CD4-positive, alpha-beta T cell (primary cell): Measurements from ENCODE around the gene TSHZ2. TPM values are rescaled to one million over a fixed set of nuclear protein-coding genes. Genes with fewer than 3 reads are reported as not detected.

Experiments
- ATAC-seq: fragments of 200-7000 bp; cut with Tn5 transposase; one replicate; pipeline ENCODE4 v1.10.0; 2022; ENCODE audit warnings: mild to moderate bottlenecking; ENCODE audit not compliant: poor library complexity
- CTCF ChIA-PET: fragments of 350-600 bp; sonication (Branson Sonifier 250); formaldehyde crosslinking; loops from one replicate; lab custom pipeline; 2021; ENCODE audit warnings: antibody characterized with exemption, inconsistent platforms; lab: Charles Lee
- POLR2A ChIA-PET: fragments of 350-600 bp; sonication (Branson Sonifier 250); formaldehyde crosslinking; loops from one replicate; lab custom pipeline; 2021; ENCODE audit warnings: antibody characterized with exemption, inconsistent platforms; lab: Charles Lee
- DNase-seq, 14 experiments: peaks; one replicate each; pipeline ENCODE4 v3.0.0-alpha.2; 2013 to 2020; ENCODE audit warnings: mixed read lengths in 2 of 14
- H3K27ac ChIP-seq, 2 donors: one replicate each; pipeline versions ENCODE4 v1.5.1 to v1.7.0; 2013; ENCODE audit warnings: low read length in 2 of 2, low read depth in 1 of 2, mild to moderate bottlenecking in 1 of 2
- H3K27me3 ChIP-seq, 2 experiments: 1 replicate in 1 of 2; 2 replicates in 1 of 2; pipeline versions ENCODE4 v1.6.1 to v1.7.0; 2013; ENCODE audit warnings: low read length in 2 of 2, control low read depth in 1 of 2, mild to moderate bottlenecking in 1 of 2, moderate library complexity in 1 of 2; ENCODE audit not compliant: insufficient read depth in 2 of 2, control insufficient read depth in 1 of 2
- H3K36me3 ChIP-seq: one replicate; pipeline ENCODE4 v1.6.1; 2013; ENCODE audit warnings: low read length, control low read depth; ENCODE audit not compliant: insufficient read depth
- H3K4me1 ChIP-seq: one replicate; pipeline ENCODE4 v1.6.1; 2013; ENCODE audit warnings: low read length, control low read depth; ENCODE audit not compliant: insufficient read depth
- H3K4me3 ChIP-seq: one replicate; pipeline ENCODE4 v1.5.1; 2013; ENCODE audit warnings: mild to moderate bottlenecking, low read length, moderate library complexity
- H3K9me3 ChIP-seq, 2 experiments: 1 replicate in 1 of 2; 2 replicates in 1 of 2; pipeline versions ENCODE4 v1.6.1 to v1.7.0; 2013; ENCODE audit warnings: low read length in 2 of 2, mild to moderate bottlenecking in 2 of 2, control low read depth in 1 of 2, moderate library complexity in 1 of 2; ENCODE audit not compliant: control insufficient read depth in 1 of 2, insufficient read depth in 1 of 2
- H3K27ac Mint-ChIP-seq: one replicate; pipeline ENCODE4 v1.8.0; 2020; ENCODE audit warnings: mixed read lengths
- H3K27me3 Mint-ChIP-seq: one replicate; pipeline ENCODE4 v1.8.0; 2021; ENCODE audit warnings: mixed read lengths
- H3K36me3 Mint-ChIP-seq: one replicate; pipeline ENCODE4 v1.8.0; 2021; ENCODE audit warnings: low read depth, mixed read lengths
- H3K4me1 Mint-ChIP-seq: one replicate; pipeline ENCODE4 v1.8.0; 2021; ENCODE audit warnings: low read depth, mixed read lengths
- H3K4me3 Mint-ChIP-seq: one replicate; pipeline ENCODE4 v1.8.0; 2020; ENCODE audit warnings: mild to moderate bottlenecking, mixed read lengths
- H3K9me3 Mint-ChIP-seq: one replicate; pipeline ENCODE4 v1.8.0; 2020; ENCODE audit warnings: mixed read lengths
- intact Hi-C, 2 experiments: fragments of 100-400 bp; cut with DNase I in 1 of 2; cut with micrococcal nuclease in 1 of 2; formaldehyde crosslinking; loops; one replicate each; pipeline versions ENCODE4 v1.15.1 to v1.9.0; 2023 to 2025; cut with DNase I, micrococcal nuclease
- total RNA-seq, 174 experiments: library from RNA in 2 of 174; stranded (reverse) in 2 of 174; gene quantifications; one replicate each; pipeline ENCODE4 v1.2.3 and lab custom pipeline; 2021 to 2026
- TF ChIP-seq, protein P1 (sequence below): fragments of 200-600 bp; IDR thresholded peaks from one replicate; pipeline ENCODE4 v1.8.0; 2022; ENCODE audit warnings: antibody characterized with exemption, mild to moderate bottlenecking

TSHZ2 gene
- total RNA-seq, 2 experiments from 2014 or later = 26.1 to 27.4 TPM

DNA sequence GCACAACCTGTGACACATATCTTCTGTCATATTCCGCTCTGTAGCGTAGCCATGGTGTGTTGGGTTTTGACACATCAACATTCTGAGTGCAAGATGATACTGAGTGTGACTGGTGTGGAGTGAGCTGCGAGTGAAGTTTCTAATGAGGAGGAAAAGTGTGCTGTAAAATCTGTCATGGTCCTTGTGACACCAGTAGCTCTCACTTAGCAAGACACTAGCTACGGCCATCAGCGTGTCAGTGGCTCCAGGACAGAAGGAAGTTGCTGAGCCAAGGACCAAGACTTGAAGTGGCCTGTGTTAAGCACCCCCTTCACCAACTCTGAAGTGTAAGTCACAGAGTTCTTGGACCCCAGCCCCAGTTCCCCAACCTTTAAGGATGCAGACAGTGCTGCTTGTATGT lies 72.1 kb downstream of the TSHZ2 start:
- H3K27me3 Mint-ChIP-seq = no peaks in the 10 kb centered on the region
- no peaks in the 10 kb centered on the region for H3K4me1 Mint-ChIP-seq
- peaks cover 0 to 7% of the 10 kb centered on the region in 2 experiments for H3K9me3 ChIP-seq
- H3K27me3 ChIP-seq = no peaks in the 10 kb centered on the region
- TF ChIP-seq, protein P1, sequence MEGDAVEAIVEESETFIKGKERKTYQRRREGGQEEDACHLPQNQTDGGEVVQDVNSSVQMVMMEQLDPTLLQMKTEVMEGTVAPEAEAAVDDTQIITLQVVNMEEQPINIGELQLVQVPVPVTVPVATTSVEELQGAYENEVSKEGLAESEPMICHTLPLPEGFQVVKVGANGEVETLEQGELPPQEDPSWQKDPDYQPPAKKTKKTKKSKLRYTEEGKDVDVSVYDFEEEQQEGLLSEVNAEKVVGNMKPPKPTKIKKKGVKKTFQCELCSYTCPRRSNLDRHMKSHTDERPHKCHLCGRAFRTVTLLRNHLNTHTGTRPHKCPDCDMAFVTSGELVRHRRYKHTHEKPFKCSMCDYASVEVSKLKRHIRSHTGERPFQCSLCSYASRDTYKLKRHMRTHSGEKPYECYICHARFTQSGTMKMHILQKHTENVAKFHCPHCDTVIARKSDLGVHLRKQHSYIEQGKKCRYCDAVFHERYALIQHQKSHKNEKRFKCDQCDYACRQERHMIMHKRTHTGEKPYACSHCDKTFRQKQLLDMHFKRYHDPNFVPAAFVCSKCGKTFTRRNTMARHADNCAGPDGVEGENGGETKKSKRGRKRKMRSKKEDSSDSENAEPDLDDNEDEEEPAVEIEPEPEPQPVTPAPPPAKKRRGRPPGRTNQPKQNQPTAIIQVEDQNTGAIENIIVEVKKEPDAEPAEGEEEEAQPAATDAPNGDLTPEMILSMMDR = no peak
- CTCF ChIA-PET = no interaction called here
- H3K9me3 Mint-ChIP-seq = no peaks in the 10 kb centered on the region
- DNase-seq (no peak), ATAC-seq (no peak)
- H3K4me3 Mint-ChIP-seq = no peak overlapping the region
- no peak overlapping the region for H3K4me3 ChIP-seq
- no peaks in the 10 kb centered on the region for H3K4me1 ChIP-seq
- no peaks in the 10 kb centered on the region for H3K36me3 ChIP-seq
- no peak overlapping the region for H3K27ac Mint-ChIP-seq
- POLR2A ChIA-PET = interaction anchor here (0.6 kb wide), 1 partner anchor 65 kb away, joined by 3 read pairs; no protein-coding TSS in a partner anchor
- no peak overlapping the region for H3K27ac ChIP-seq
- peaks cover 12% of the 10 kb centered on the region for H3K36me3 Mint-ChIP-seq
- intact Hi-C loops = no loop called here

DNA sequence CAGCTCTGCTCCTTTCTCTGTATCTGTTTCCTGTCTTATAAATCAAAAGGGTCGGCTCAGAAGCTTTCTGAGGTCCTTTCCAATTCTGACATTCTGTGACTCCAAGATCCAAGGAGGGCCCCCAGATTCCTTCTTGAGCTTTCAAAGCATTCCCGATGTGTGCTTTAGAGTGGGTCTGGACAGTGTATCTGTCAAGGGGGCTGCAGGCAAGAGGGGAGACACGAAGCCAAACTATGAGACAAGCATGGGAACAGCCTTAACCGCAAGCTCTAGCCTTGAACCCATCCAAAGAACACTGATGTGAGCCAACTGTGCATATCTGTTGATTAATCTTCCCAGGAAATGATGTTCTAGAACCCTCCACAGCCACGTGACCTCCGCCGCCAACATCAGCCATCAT lies 73.8 kb downstream of the TSHZ2 start:
- intact Hi-C loops = no loop called here
- Histone ChIP-seq H3K4me1 (no peaks in the 10 kb centered on the region), H3K4me3 (no peak overlapping the region), H3K27me3 (no peaks in the 10 kb centered on the region), H3K27ac (no peak overlapping the region), H3K36me3 (no peaks in the 10 kb centered on the region), H3K9me3 (peaks cover 0 to 7% of the 10 kb centered on the region in 2 experiments)
- no peaks in the 10 kb centered on the region for H3K27me3 Mint-ChIP-seq
- H3K4me1 Mint-ChIP-seq = no peaks in the 10 kb centered on the region
- CTCF ChIA-PET = no interaction called here
- TF ChIP-seq, protein P1 = no peak
- no peak for ATAC-seq
- POLR2A ChIA-PET = no interaction called here
- H3K27ac Mint-ChIP-seq = no peak overlapping the region
- no peak for DNase-seq
- no peaks in the 10 kb centered on the region for H3K9me3 Mint-ChIP-seq
- H3K36me3 Mint-ChIP-seq = peaks cover 12% of the 10 kb centered on the region
- H3K4me3 Mint-ChIP-seq = no peak overlapping the region

DNA sequence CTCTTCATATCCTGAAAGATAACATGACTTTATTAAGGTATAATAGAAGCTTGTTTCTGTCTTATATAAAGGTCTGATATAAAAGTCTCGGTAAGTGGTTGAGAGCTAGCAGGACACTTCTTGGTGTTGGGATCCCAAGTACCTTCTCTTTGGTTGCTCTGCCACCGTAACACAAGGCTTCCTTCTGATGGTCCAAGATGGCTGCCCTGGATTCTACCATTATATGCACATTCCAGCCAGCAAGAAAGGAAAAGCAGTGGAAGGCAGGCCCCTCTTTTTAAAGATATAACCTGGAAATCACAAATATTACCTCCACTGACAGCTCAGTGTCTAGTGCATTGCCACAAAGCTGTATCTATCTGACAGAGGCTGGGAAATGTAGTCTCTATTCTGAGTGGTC lies 75.0 kb downstream of the TSHZ2 start:
- Mint-ChIP-seq H3K9me3 (no peaks in the 10 kb centered on the region), H3K36me3 (peaks cover 12% of the 10 kb centered on the region), H3K4me3 (no peak overlapping the region), H3K27ac (no peak overlapping the region), H3K27me3 (no peaks in the 10 kb centered on the region), H3K4me1 (no peaks in the 10 kb centered on the region)
- Histone ChIP-seq H3K27ac (no peak overlapping the region), H3K4me1 (no peaks in the 10 kb centered on the region), H3K36me3 (no peaks in the 10 kb centered on the region), H3K27me3 (no peaks in the 10 kb centered on the region), H3K4me3 (no peak overlapping the region), H3K9me3 (peaks cover 0 to 7% of the 10 kb centered on the region in 2 experiments)
- intact Hi-C loops = no loop called here
- ATAC-seq (no peak), DNase-seq (no peak)
- TF ChIP-seq, protein P1 = no peak
- ChIA-PET CTCF (no interaction called here), POLR2A (no interaction called here)
